SIG-M5 (cell line): ENCODE data around the gene TRMT44.
"Not testable (repeated sequence)": the region's sequence is repeated elsewhere in the genome, so short reads cannot be mapped to it uniquely, and the experiment has no call there.

ENCODE experiments used
- DNase-seq: peaks from one replicate; lab custom pipeline; 2025; lab: John Stamatoyannopoulos, UW

The TRMT44 gene

GRCh38 chr4:8440492-8441311, at the start of gene TRMT44, which contains the start of gene ACOX3:
TRMT44 (plus strand) TSS chr4:8440777; CDS start chr4:8440823, 46 bp downstream.
ACOX3 (minus strand) TSS chr4:8440723; CDS start chr4:8416521, 24,202 bp downstream.
- DNase-seq, result no peak

- DNase-seq, result no peak
Measured at GRCh38 chr4:8391071-8391470, 49.5 kb upstream of the TRMT44 start.

- DNase-seq, result no peak
Measured at GRCh38 chr4:8391972-8392371, 48.6 kb upstream of the TRMT44 start.

- DNase-seq, result no peak
Measured at GRCh38 chr4:8392591-8393190, 47.9 kb upstream of the TRMT44 start.

- DNase-seq, result no peak
Measured at GRCh38 chr4:8393593-8394038, 47.0 kb upstream of the TRMT44 start.

- DNase-seq, result no peak
Measured at GRCh38 chr4:8394061-8394519, 46.5 kb upstream of the TRMT44 start.

GRCh38 chr4:8394806-8395205, 45.8 kb upstream of the TRMT44 start:
- DNase-seq, result no peak

GRCh38 chr4:8395504-8396296, 44.9 kb upstream of the TRMT44 start:
- DNase-seq, result no peak

GRCh38 chr4:8396762-8397406, 43.7 kb upstream of the TRMT44 start:
- DNase-seq, result no peak

GRCh38 chr4:8398347-8398746, 42.2 kb upstream of the TRMT44 start:
- no peak for DNase-seq

- DNase-seq, result no peak
Measured at GRCh38 chr4:8399298-8399697, 41.3 kb upstream of the TRMT44 start.

- DNase-seq, result no peak
Measured at GRCh38 chr4:8400632-8401325, 39.8 kb upstream of the TRMT44 start.

GRCh38 chr4:8401665-8402064, 38.9 kb upstream of the TRMT44 start:
- no peak for DNase-seq

- DNase-seq, result no peak
Measured at GRCh38 chr4:8402181-8402597, 38.4 kb upstream of the TRMT44 start.

- DNase-seq, result no peak
Measured at GRCh38 chr4:8402640-8403039, 37.9 kb upstream of the TRMT44 start.

- DNase-seq, result no peak
Measured at GRCh38 chr4:8403173-8403753, 37.3 kb upstream of the TRMT44 start.

GRCh38 chr4:8403976-8404375, 36.6 kb upstream of the TRMT44 start:
- no peak for DNase-seq

GRCh38 chr4:8404791-8405515, 35.6 kb upstream of the TRMT44 start:
- DNase-seq, result no peak

- no peak for DNase-seq
Measured at GRCh38 chr4:8405516-8405875, 35.1 kb upstream of the TRMT44 start.

GRCh38 chr4:8406887-8407286, 33.7 kb upstream of the TRMT44 start:
- not testable (repeated sequence) for DNase-seq
